Measurements from ENCODE around the gene RAB22A. TPM values are rescaled to one million over a fixed set of nuclear protein-coding genes. Genes with fewer than 3 reads are reported as not detected.

Gene RAB22A
- total and polyA plus RNA-seq, 9 of the 15 experiments (the other 6 are each of a cell fraction or from before 2014, with no cell fraction given) = 1.1 to 8.0 (median 6.7) TPM

DNA sequence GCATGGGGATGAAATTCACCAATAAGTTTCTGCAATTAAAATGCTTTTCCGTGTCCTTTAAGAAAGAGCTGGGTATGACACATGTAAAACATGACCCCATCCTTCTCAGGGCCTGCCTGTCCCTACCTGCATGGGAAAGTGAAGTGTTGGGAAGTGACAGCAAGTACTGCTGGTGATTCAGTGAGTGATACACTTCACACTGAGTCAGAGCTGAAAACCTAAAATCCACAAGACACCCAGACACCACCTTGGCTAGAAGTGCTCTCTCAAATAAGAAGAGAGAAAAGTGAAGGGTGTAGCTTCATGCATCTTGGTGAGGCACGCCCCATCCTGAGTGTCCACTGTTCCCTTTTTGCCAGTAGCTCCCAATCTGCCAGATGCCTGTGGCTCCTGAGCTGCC lies 3.3 kb downstream of the RAB22A start:
- Histone ChIP-seq H3K27ac (ENCODE audit: extremely low read depth, low read depth, low read length) (no peak overlapping the region), H3K9me1 (ENCODE audit: control insufficient read depth, insufficient read depth, low read length) (peaks cover 3% of the 10 kb centered on the region), H2AFZ (ENCODE audit: low read depth, low read length) (no peak overlapping the region), H3K9ac (ENCODE audit: insufficient read depth in 1 of 2, low read depth in 2 of 2, low read length in 2 of 2) (no peak overlapping the region), H3K4me3 (no peak overlapping the region), H4K20me1 (replicated peaks; ENCODE audit: control insufficient read depth, insufficient read depth, low read length) (no peaks in the 10 kb centered on the region; the same call in 1 of the 2 replicates), H3K27me3 (ENCODE audit: control insufficient read depth in 2 of 2, insufficient read depth in 2 of 2, low read length in 2 of 2) (no peaks in the 10 kb centered on the region), H3K4me2 (ENCODE audit: insufficient read depth, low read length) (no peak overlapping the region), H3K4me1 (replicated peaks in 1 of 2; ENCODE audit: control insufficient read depth in 2 of 2, insufficient read depth in 2 of 2, low read length in 2 of 2) (peaks cover 3 to 10% of the 10 kb centered on the region in 2 experiments; a peak in 2 of 5 replicates), H3K79me2 (ENCODE audit: control insufficient read depth, insufficient read depth, low read length) (peaks cover 30% of the 10 kb centered on the region), H3K36me3 (ENCODE audit: control insufficient read depth, insufficient read depth, low read length) (peaks cover 54% of the 10 kb centered on the region), H3K9me3 (replicated peaks; ENCODE audit: control insufficient read depth, insufficient read depth, low read depth, low read length) (no peaks in the 10 kb centered on the region)
- BruUV-seq (replicated peaks) = TSS peak; percentile 5
- intact Hi-C loops (cut with micrococcal nuclease) = no loop called here
- ChIA-PET POLR2A (interaction anchor here (0.6 to 0.8 kb wide), 2 partner anchors 19 to 40 kb away, joined by 3 to 4 read pairs; no protein-coding TSS in a partner anchor), CTCF (ENCODE audit: low intra/inter-chr PET ratio) (no interaction called here)
- DNase-seq (ENCODE audit: extremely low read depth in 1 of 4, low spot score in 3 of 4) = no peak
- in situ Hi-C loops (cut with MboI) = no loop called here
- no peak for FAIRE-seq
- no peak for ATAC-seq
- no peak for TF ChIP-seq IFI16 (CRISPR knock-in tag; IDR thresholded peaks at IDR 0.05)
- no peak for TF ChIP-seq ETV5 (CRISPR knock-in tag; IDR thresholded peaks at IDR 0.05; ENCODE audit: low read depth)
- no peak for TF ChIP-seq NR3C1 (CRISPR knock-in tag; IDR thresholded peaks at IDR 0.05)
- TF ChIP-seq, protein P1, sequence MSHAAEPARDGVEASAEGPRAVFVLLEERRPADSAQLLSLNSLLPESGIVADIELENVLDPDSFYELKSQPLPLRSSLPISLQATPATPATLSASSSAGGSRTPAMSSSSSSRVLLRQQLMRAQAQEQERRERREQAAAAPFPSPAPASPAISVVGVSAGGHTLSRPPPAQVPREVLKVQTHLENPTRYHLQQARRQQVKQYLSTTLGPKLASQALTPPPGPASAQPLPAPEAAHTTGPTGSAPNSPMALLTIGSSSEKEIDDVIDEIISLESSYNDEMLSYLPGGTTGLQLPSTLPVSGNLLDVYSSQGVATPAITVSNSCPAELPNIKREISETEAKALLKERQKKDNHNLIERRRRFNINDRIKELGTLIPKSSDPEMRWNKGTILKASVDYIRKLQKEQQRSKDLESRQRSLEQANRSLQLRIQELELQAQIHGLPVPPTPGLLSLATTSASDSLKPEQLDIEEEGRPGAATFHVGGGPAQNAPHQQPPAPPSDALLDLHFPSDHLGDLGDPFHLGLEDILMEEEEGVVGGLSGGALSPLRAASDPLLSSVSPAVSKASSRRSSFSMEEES (CRISPR knock-in tag; IDR thresholded peaks at IDR 0.05) = no peak
- no peak for TF ChIP-seq PHF20 (IDR thresholded peaks at IDR 0.05; ENCODE audit: partially characterized antibody)
- TF ChIP-seq, protein P2, sequence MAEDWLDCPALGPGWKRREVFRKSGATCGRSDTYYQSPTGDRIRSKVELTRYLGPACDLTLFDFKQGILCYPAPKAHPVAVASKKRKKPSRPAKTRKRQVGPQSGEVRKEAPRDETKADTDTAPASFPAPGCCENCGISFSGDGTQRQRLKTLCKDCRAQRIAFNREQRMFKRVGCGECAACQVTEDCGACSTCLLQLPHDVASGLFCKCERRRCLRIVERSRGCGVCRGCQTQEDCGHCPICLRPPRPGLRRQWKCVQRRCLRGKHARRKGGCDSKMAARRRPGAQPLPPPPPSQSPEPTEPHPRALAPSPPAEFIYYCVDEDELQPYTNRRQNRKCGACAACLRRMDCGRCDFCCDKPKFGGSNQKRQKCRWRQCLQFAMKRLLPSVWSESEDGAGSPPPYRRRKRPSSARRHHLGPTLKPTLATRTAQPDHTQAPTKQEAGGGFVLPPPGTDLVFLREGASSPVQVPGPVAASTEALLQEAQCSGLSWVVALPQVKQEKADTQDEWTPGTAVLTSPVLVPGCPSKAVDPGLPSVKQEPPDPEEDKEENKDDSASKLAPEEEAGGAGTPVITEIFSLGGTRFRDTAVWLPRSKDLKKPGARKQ (CRISPR knock-in tag; IDR thresholded peaks at IDR 0.05) = no peak
- TF ChIP-seq ZNF3 (CRISPR knock-in tag; IDR thresholded peaks at IDR 0.05) = no peak
- TF ChIP-seq, protein P3, sequence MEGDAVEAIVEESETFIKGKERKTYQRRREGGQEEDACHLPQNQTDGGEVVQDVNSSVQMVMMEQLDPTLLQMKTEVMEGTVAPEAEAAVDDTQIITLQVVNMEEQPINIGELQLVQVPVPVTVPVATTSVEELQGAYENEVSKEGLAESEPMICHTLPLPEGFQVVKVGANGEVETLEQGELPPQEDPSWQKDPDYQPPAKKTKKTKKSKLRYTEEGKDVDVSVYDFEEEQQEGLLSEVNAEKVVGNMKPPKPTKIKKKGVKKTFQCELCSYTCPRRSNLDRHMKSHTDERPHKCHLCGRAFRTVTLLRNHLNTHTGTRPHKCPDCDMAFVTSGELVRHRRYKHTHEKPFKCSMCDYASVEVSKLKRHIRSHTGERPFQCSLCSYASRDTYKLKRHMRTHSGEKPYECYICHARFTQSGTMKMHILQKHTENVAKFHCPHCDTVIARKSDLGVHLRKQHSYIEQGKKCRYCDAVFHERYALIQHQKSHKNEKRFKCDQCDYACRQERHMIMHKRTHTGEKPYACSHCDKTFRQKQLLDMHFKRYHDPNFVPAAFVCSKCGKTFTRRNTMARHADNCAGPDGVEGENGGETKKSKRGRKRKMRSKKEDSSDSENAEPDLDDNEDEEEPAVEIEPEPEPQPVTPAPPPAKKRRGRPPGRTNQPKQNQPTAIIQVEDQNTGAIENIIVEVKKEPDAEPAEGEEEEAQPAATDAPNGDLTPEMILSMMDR (IDR thresholded peaks at IDR 0.05 in 2 of 3, conservative IDR thresholded peaks at IDR 0.05 in 1 of 3; ENCODE audit: insufficient read depth in 2 of 3, low read depth in 1 of 3, low read length in 3 of 3) = no peak
- no peak for TF ChIP-seq FOSL1 (tag; conservative IDR thresholded peaks at IDR 0.05)
- no peak for TF ChIP-seq MYNN (IDR thresholded peaks at IDR 0.05)
- no peak for TF ChIP-seq MYNN (CRISPR knock-in tag; IDR thresholded peaks at IDR 0.05)
- no peak for TF ChIP-seq ZNF24 (IDR thresholded peaks at IDR 0.05)
- 48% methylated on average over 2 of the region's 2 CpGs for WGBS (ENCODE audit: insufficient coverage, low coverage, missing lambda C conversion rate)
